Loucy (cell line): ENCODE data around the gene PRM2.

ENCODE experiments used
- H2AFZ ChIP-seq: fragments of 200-600 bp; sonication (generic); 2 replicates; pipeline ENCODE4 v1.6.0; 2016; ENCODE audit warnings: antibody characterized with exemption, mild to moderate bottlenecking, low read length, moderate library complexity
- H3F3A ChIP-seq: fragments of 200-600 bp; 2 replicates; pipeline ENCODE4 v1.6.0; 2016; ENCODE audit warnings: antibody characterized with exemption, low read depth, mild to moderate bottlenecking
- H3K27me3 ChIP-seq: fragments of 200-600 bp; sonication (generic); 2 replicates; pipeline ENCODE4 v1.6.1; 2014; ENCODE audit warnings: low read length, mild to moderate bottlenecking; ENCODE audit not compliant: insufficient read depth, poor library complexity, severe bottlenecking
- H3K36me3 ChIP-seq: fragments of 200-600 bp; sonication (generic); 2 replicates; pipeline ENCODE4 v1.6.1; 2016; ENCODE audit warnings: low read length; ENCODE audit not compliant: insufficient read depth
- H3K4me1 ChIP-seq: fragments of 200-600 bp; sonication (generic); 2 replicates; pipeline ENCODE4 v1.5.1; 2014; ENCODE audit warnings: low read length, mild to moderate bottlenecking; ENCODE audit not compliant: insufficient read depth, poor library complexity, severe bottlenecking
- H3K4me2 ChIP-seq: fragments of 200-600 bp; sonication (generic); 2 replicates; pipeline ENCODE4 v1.6.0; 2014; ENCODE audit warnings: antibody characterized with exemption, low read length, low read depth, mild to moderate bottlenecking; ENCODE audit not compliant: poor library complexity, severe bottlenecking
- H3K4me3 ChIP-seq: fragments of 200-600 bp; sonication (generic); 2 replicates; pipeline ENCODE4 v1.5.1; 2014; ENCODE audit warnings: low read length, mild to moderate bottlenecking, mixed read lengths; ENCODE audit not compliant: poor library complexity, severe bottlenecking
- H3K79me2 ChIP-seq: fragments of 200-600 bp; sonication (generic); 2 replicates; pipeline ENCODE4 v1.6.1; 2014; ENCODE audit warnings: low read length; ENCODE audit not compliant: insufficient read depth
- H3K9ac ChIP-seq: fragments of 200-600 bp; sonication (generic); 2 replicates; pipeline ENCODE4 v1.6.0; 2014; ENCODE audit warnings: mild to moderate bottlenecking, low read depth, low read length, moderate library complexity; ENCODE audit not compliant: poor library complexity, severe bottlenecking
- H3K9me2 ChIP-seq: fragments of 200-600 bp; sonication (generic); replicated peaks from 2 replicates; pipeline ENCODE4 v1.6.1; 2016; ENCODE audit warnings: low read depth, low read length, mixed read lengths
- H3K9me3 ChIP-seq: fragments of 200-600 bp; sonication (generic); 2 replicates; pipeline ENCODE4 v1.6.1; 2014; ENCODE audit warnings: mild to moderate bottlenecking, antibody characterized with exemption, low read length, low read depth; ENCODE audit not compliant: insufficient read depth
- H4K20me1 ChIP-seq: fragments of 200-600 bp; sonication (generic); 2 replicates; pipeline ENCODE4 v1.6.0; 2014; ENCODE audit warnings: antibody characterized with exemption, low read length, mild to moderate bottlenecking; ENCODE audit not compliant: insufficient read depth, poor library complexity, severe bottlenecking
- CTCF ChIP-seq: fragments of 200-600 bp; sonication (generic); conservative IDR thresholded peaks from 2 replicates; pipeline ENCODE4 v1.5.1; 2014; ENCODE audit warnings: mild to moderate bottlenecking, antibody characterized with exemption, low read length
- EZH2phosphoT487 ChIP-seq: fragments of 200-600 bp; IDR thresholded peaks from 2 replicates; pipeline ENCODE4 v1.6.1; 2018; ENCODE audit warnings: antibody characterized with exemption, mild to moderate bottlenecking, moderate library complexity, borderline replicate concordance

Gene PRM2

GRCh38 chr16:11295672-11296071 is 19.4 kb upstream of the PRM2 start:
- H4K20me1 ChIP-seq: no peaks in the 10 kb centered on the region
- no peaks in the 10 kb centered on the region for H3K79me2 ChIP-seq
- H3K4me1 ChIP-seq: peaks cover 18% of the 10 kb centered on the region
- no peaks in the 10 kb centered on the region for H3K9me2 ChIP-seq
- no peaks in the 10 kb centered on the region for H3K9me3 ChIP-seq
- no peaks in the 10 kb centered on the region for H3K36me3 ChIP-seq
- no peak overlapping the region for H3K4me3 ChIP-seq
- H2AFZ ChIP-seq: no peak overlapping the region
- no peaks in the 10 kb centered on the region for H3K27me3 ChIP-seq
- no peaks in the 10 kb centered on the region for H3F3A ChIP-seq
- TF ChIP-seq EZH2phosphoT487 (no peak), CTCF (no peak)
- no peak overlapping the region for H3K4me2 ChIP-seq
- no peak overlapping the region for H3K9ac ChIP-seq

- Histone ChIP-seq H3K79me2 (no peaks in the 10 kb centered on the region), H3K27me3 (no peaks in the 10 kb centered on the region), H3K4me3 (no peak overlapping the region), H3K4me1 (peaks cover 11% of the 10 kb centered on the region), H3K9me3 (no peaks in the 10 kb centered on the region), H3K9ac (no peak overlapping the region), H3K4me2 (no peak overlapping the region), H3K36me3 (no peaks in the 10 kb centered on the region), H4K20me1 (no peaks in the 10 kb centered on the region), H2AFZ (no peak overlapping the region), H3F3A (no peaks in the 10 kb centered on the region), H3K9me2 (no peaks in the 10 kb centered on the region)
- no peak for TF ChIP-seq CTCF
Observed at GRCh38 chr16:11292076-11292748, 15.9 kb upstream of the PRM2 start.

- H2AFZ ChIP-seq: no peak overlapping the region
- no peak for TF ChIP-seq CTCF
- TF ChIP-seq EZH2phosphoT487: no peak
- no peaks in the 10 kb centered on the region for H3K9me3 ChIP-seq
- no peak overlapping the region for H3K4me3 ChIP-seq
- H3K9me2 ChIP-seq: no peaks in the 10 kb centered on the region
- H3K36me3 ChIP-seq: no peaks in the 10 kb centered on the region
- no peaks in the 10 kb centered on the region for H4K20me1 ChIP-seq
- H3K9ac ChIP-seq: no peak overlapping the region
- H3K4me1 ChIP-seq: peaks cover under 1% of the 10 kb centered on the region
- H3K79me2 ChIP-seq: no peaks in the 10 kb centered on the region
- no peak overlapping the region for H3K4me2 ChIP-seq
- H3K27me3 ChIP-seq: no peaks in the 10 kb centered on the region
- no peaks in the 10 kb centered on the region for H3F3A ChIP-seq
Observed at GRCh38 chr16:11291091-11291703, 14.9 kb upstream of the PRM2 start.
